ENCODE results near the gene FGGY. TPM values are rescaled to one million over a fixed set of nuclear protein-coding genes. Genes with fewer than 3 reads are reported as not detected.

Gene FGGY
- total and polyA plus RNA-seq, 2 donors (not counting 1 experiment from before 2014, with no cell fraction given): 6.1 to 38.5 TPM

GRCh38 chr1:59268406-59268805 lies 28.5 kb upstream of the FGGY start:
- TF ChIP-seq EZH2 (IDR thresholded peaks at IDR 0.05; ENCODE audit: borderline replicate concordance, insufficient read depth, low read depth, low read length, poor library complexity, severe bottlenecking) (no peak), CTCF (IDR thresholded peaks at IDR 0.05) (no peak)
- H3K27ac ChIP-seq (ENCODE audit: low read length in 2 of 2): no peak overlapping the region
- H3K27me3 ChIP-seq (replicated peaks in 1 of 4; ENCODE audit: control extremely low read depth in 1 of 4, control insufficient read depth in 3 of 4, insufficient read depth in 4 of 4, low read length in 3 of 4): no peaks in the 10 kb centered on the region
- DNase-seq: no peak
- no peaks in the 10 kb centered on the region for H3K79me2 ChIP-seq (ENCODE audit: control insufficient read depth, insufficient read depth, low read length)
- ChIA-PET POLR2A (interaction anchor here (0.7 kb wide), 1 partner anchor 18 kb away, joined by 3 read pairs; no protein-coding TSS in a partner anchor), CTCF (no interaction called here)
- ATAC-seq (ENCODE audit: low read depth): no peak
- H3K9me3 ChIP-seq (ENCODE audit: control extremely low read depth in 1 of 3, control insufficient read depth in 2 of 3, insufficient read depth in 1 of 3, low read length in 2 of 3): no peaks in the 10 kb centered on the region
- H3K9ac ChIP-seq (ENCODE audit: low read length): no peak overlapping the region
- H4K20me1 ChIP-seq (ENCODE audit: control insufficient read depth, insufficient read depth, low read length, poor library complexity, severe bottlenecking): no peaks in the 10 kb centered on the region
- Mint-ChIP-seq H3K27me3 (no peaks in the 10 kb centered on the region), H3K4me3 (no peak overlapping the region), H3K27ac (peak overlapping the region; percentile 42), H3K9me3 (ENCODE audit: insufficient read depth) (no peaks in the 10 kb centered on the region), H3K4me1 (peaks cover 57% of the 10 kb centered on the region)
- no peak overlapping the region for H3K4me2 ChIP-seq (replicated peaks; ENCODE audit: low read depth, low read length, poor library complexity, severe bottlenecking)
- H3K36me3 ChIP-seq (replicated peaks in 1 of 2; ENCODE audit: control extremely low read depth in 1 of 2, control insufficient read depth in 1 of 2, extremely low read depth in 1 of 2, insufficient read depth in 2 of 2, low read length in 1 of 2): no peaks in the 10 kb centered on the region
- intact Hi-C loops (cut with micrococcal nuclease): no loop called here
- peaks cover 34 to 42% of the 10 kb centered on the region in 2 donors for H3K4me1 ChIP-seq (ENCODE audit: control insufficient read depth in 2 of 2, insufficient read depth in 2 of 2, low read length in 2 of 2)
- H2AFZ ChIP-seq (ENCODE audit: insufficient read depth, low read depth, low read length, poor library complexity, severe bottlenecking): no peak overlapping the region
- no CpG with 5 or more reads among the region's 1 CpG for WGBS (ENCODE audit: insufficient coverage)
- H3K4me3 ChIP-seq (ENCODE audit: control extremely low read depth in 1 of 5, extremely low read depth in 1 of 5, insufficient read depth in 1 of 5, low read depth in 2 of 5, low read length in 4 of 5): no peak overlapping the region

- Histone ChIP-seq H3K27ac (ENCODE audit: low read length in 2 of 2) (no peak overlapping the region), H4K20me1 (ENCODE audit: control insufficient read depth, insufficient read depth, low read length, poor library complexity, severe bottlenecking) (no peaks in the 10 kb centered on the region), H3K79me2 (ENCODE audit: control insufficient read depth, insufficient read depth, low read length) (no peaks in the 10 kb centered on the region), H3K9me3 (ENCODE audit: control extremely low read depth in 1 of 3, control insufficient read depth in 2 of 3, insufficient read depth in 1 of 3, low read length in 2 of 3) (no peaks in the 10 kb centered on the region), H3K9ac (ENCODE audit: low read length) (no peak overlapping the region), H3K36me3 (replicated peaks in 1 of 2; ENCODE audit: control extremely low read depth in 1 of 2, control insufficient read depth in 1 of 2, extremely low read depth in 1 of 2, insufficient read depth in 2 of 2, low read length in 1 of 2) (no peaks in the 10 kb centered on the region), H3K4me3 (ENCODE audit: control extremely low read depth in 1 of 5, extremely low read depth in 1 of 5, insufficient read depth in 1 of 5, low read depth in 2 of 5, low read length in 4 of 5) (no peak overlapping the region), H2AFZ (ENCODE audit: insufficient read depth, low read depth, low read length, poor library complexity, severe bottlenecking) (no peak overlapping the region), H3K4me2 (replicated peaks; ENCODE audit: low read depth, low read length, poor library complexity, severe bottlenecking) (no peak overlapping the region), H3K4me1 (ENCODE audit: control insufficient read depth in 2 of 2, insufficient read depth in 2 of 2, low read length in 2 of 2) (peaks cover 21 to 29% of the 10 kb centered on the region in 2 donors), H3K27me3 (replicated peaks in 1 of 4; ENCODE audit: control extremely low read depth in 1 of 4, control insufficient read depth in 3 of 4, insufficient read depth in 4 of 4, low read length in 3 of 4) (no peaks in the 10 kb centered on the region)
- Mint-ChIP-seq H3K27ac (peak overlapping the region; percentile 88), H3K4me3 (peak overlapping the region; percentile 20), H3K9me3 (ENCODE audit: insufficient read depth) (no peaks in the 10 kb centered on the region), H3K27me3 (no peaks in the 10 kb centered on the region), H3K4me1 (peaks cover 41% of the 10 kb centered on the region)
- intact Hi-C loops (cut with micrococcal nuclease): loop anchor here (1.0 to 5.0 kb wide), 3 partner anchors 21 to 264 kb away; no protein-coding TSS in a partner anchor
- ATAC-seq (ENCODE audit: low read depth) (peak; percentile 6), DNase-seq (no peak)
- no CpG with 5 or more reads among the region's 2 CpGs for WGBS (ENCODE audit: insufficient coverage)
- ChIA-PET CTCF (interaction anchor here (0.8 to 2.1 kb wide), 9 partner anchors 14 to 304 kb away, joined by 3 to 8 read pairs (median 4); no protein-coding TSS in a partner anchor), POLR2A (interaction anchor here (0.6 to 1.3 kb wide), 4 partner anchors 14 to 487 kb away, joined by 3 to 8 read pairs (median 6); partner anchors contain the start of genes FGGY and JUN)
- no peak for TF ChIP-seq EZH2 (IDR thresholded peaks at IDR 0.05; ENCODE audit: borderline replicate concordance, insufficient read depth, low read depth, low read length, poor library complexity, severe bottlenecking)
- TF ChIP-seq CTCF (IDR thresholded peaks at IDR 0.05): no peak
Measured at GRCh38 chr1:59271561-59272260, 25.2 kb upstream of the FGGY start.
